Liver (tissue), 3 donors: Measurements from ENCODE around the gene CCDC179.

Experiments
- ATF3 ChIP-seq: IDR thresholded peaks from 2 replicates; pipeline ENCODE4 v1.6.1; 2016; ENCODE audit warnings: antibody characterized with exemption
- CTCF ChIP-seq: fragments of 150-350 bp; IDR thresholded peaks from 2 replicates; pipeline ENCODE4 v1.5.1; 2017; ENCODE audit warnings: improper control_type of control experiment, low read depth, low read length; ENCODE audit not compliant: missing input control
- GABPA ChIP-seq, 2 donors: IDR thresholded peaks in 1 of 2; conservative IDR thresholded peaks in 1 of 2; 2 replicates each; pipeline ENCODE4 v1.6.1; 2016; ENCODE audit warnings: antibody characterized with exemption in 2 of 2, mild to moderate bottlenecking in 1 of 2, moderate library complexity in 1 of 2
- JUND ChIP-seq, 2 donors: IDR thresholded peaks; 2 replicates each; pipeline ENCODE4 v1.6.1; 2016; ENCODE audit warnings: antibody characterized with exemption in 2 of 2
- MAX ChIP-seq: IDR thresholded peaks from 2 replicates; pipeline ENCODE4 v1.6.1; 2016; ENCODE audit warnings: antibody characterized with exemption
- NR2F2 ChIP-seq: IDR thresholded peaks from 2 replicates; pipeline ENCODE4 v1.6.1; 2016; ENCODE audit warnings: antibody characterized with exemption
- RAD21 ChIP-seq, 2 donors: IDR thresholded peaks; 2 replicates each; pipeline ENCODE4 v1.6.1; 2016; ENCODE audit warnings: antibody characterized with exemption in 2 of 2, mild to moderate bottlenecking in 2 of 2
- SP1 ChIP-seq: IDR thresholded peaks from 2 replicates; pipeline ENCODE4 v1.6.1; 2018; ENCODE audit warnings: antibody characterized with exemption, mild to moderate bottlenecking
- TAF1 ChIP-seq: conservative IDR thresholded peaks from 2 replicates; pipeline ENCODE4 v1.6.1; 2016; ENCODE audit warnings: antibody characterized with exemption, mild to moderate bottlenecking
- ZBTB33 ChIP-seq: IDR thresholded peaks from 2 replicates; pipeline ENCODE4 v1.6.1; 2016; ENCODE audit warnings: antibody characterized with exemption
- donor health status: healthy.
- donor health status: healthy.

GRCh38 chr11:22797047-22797446 is 63.2 kb downstream of the CCDC179 start:
- TF ChIP-seq CTCF (no peak), JUND (IDR thresholded peaks at IDR 0.05) (no peak), MAX (no peak), SP1 (no peak), ZBTB33 (no peak), GABPA (IDR thresholded peaks at IDR 0.05 in 1 of 2, conservative IDR thresholded peaks at IDR 0.05 in 1 of 2) (no peak), RAD21 (IDR thresholded peaks at IDR 0.05) (no peak), TAF1 (no peak), NR2F2 (no peak), ATF3 (no peak)
